Fibroblast of lung (primary cell): ENCODE data around the gene HSPG2. TPM values are rescaled to one million over a fixed set of nuclear protein-coding genes. Genes with fewer than 3 reads are reported as not detected.

Experiments used
- DNase-seq, 2 donors: peaks; one replicate each; pipeline versions ENCODE4 v3.0.0 to v3.0.0-alpha.2; 2010; ENCODE audit warnings: low read depth in 2 of 2
- H2AFZ ChIP-seq: 2 replicates; pipeline ENCODE4 v1.5.1; 2012; ENCODE audit warnings: low read length, control low read depth, inconsistent platforms
- H3K27ac ChIP-seq: 2 replicates; pipeline ENCODE4 v1.5.1; 2011; ENCODE audit warnings: low read length, control low read depth; ENCODE audit not compliant: insufficient read depth
- H3K27me3 ChIP-seq: 2 replicates; pipeline ENCODE4 v1.5.1; 2011; ENCODE audit warnings: mild to moderate bottlenecking, low read length; ENCODE audit not compliant: control insufficient read depth, insufficient read depth
- H3K36me3 ChIP-seq: 2 replicates; pipeline ENCODE4 v1.5.1; 2011; ENCODE audit warnings: low read length; ENCODE audit not compliant: control insufficient read depth, insufficient read depth
- H3K4me1 ChIP-seq: 2 replicates; pipeline ENCODE4 v1.5.1; 2011; ENCODE audit warnings: low read length; ENCODE audit not compliant: control insufficient read depth, insufficient read depth; ENCODE audit errors: extremely low read depth
- H3K4me2 ChIP-seq: 2 replicates; pipeline ENCODE4 v1.5.1; 2011; ENCODE audit warnings: low read length, control low read depth; ENCODE audit not compliant: insufficient read depth; ENCODE audit errors: extremely low read depth
- H3K4me3 ChIP-seq, 4 experiments: fragments of 200-600 bp in 1 of 4; sonication (generic) in 1 of 4; replicated peaks in 1 of 4; 2 replicates each; pipeline ENCODE4 v1.5.1; 2011 to 2016; ENCODE audit warnings: low read length in 4 of 4, low read depth in 3 of 4, mild to moderate bottlenecking in 3 of 4, control low read depth in 2 of 4, inconsistent platforms in 1 of 4, mixed read lengths in 1 of 4; ENCODE audit not compliant: insufficient read depth in 1 of 4; ENCODE audit errors: control extremely low read depth in 1 of 4
- H3K79me2 ChIP-seq: 2 replicates; pipeline ENCODE4 v1.5.1; 2012; ENCODE audit warnings: mild to moderate bottlenecking, low read length, inconsistent platforms; ENCODE audit not compliant: control insufficient read depth, insufficient read depth
- H3K9ac ChIP-seq: 2 replicates; pipeline ENCODE4 v1.5.1; 2011; ENCODE audit warnings: mild to moderate bottlenecking, low read length, control low read depth; ENCODE audit not compliant: insufficient read depth
- H3K9me3 ChIP-seq: 2 replicates; pipeline ENCODE4 v1.5.1; 2012; ENCODE audit warnings: low read depth, low read length; ENCODE audit not compliant: control insufficient read depth, insufficient read depth
- H4K20me1 ChIP-seq: 2 replicates; pipeline ENCODE4 v1.5.1; 2011; ENCODE audit warnings: low read length; ENCODE audit not compliant: control insufficient read depth, insufficient read depth; ENCODE audit errors: extremely low read depth
- EZH2 ChIP-seq: IDR thresholded peaks from 2 replicates; pipeline ENCODE4 v1.5.1; 2012; ENCODE audit warnings: low read length, control low read depth, mild to moderate bottlenecking; ENCODE audit errors: missing control alignments
- polyA plus RNA-seq, 2 donors: library from polyadenylated mRNA; depleted of rRNA in 1 of 2; stranded (reverse) in 1 of 2; unstranded in 1 of 2; fragments of >200 nt; gene quantifications; 2 replicates each; pipeline ENCODE4 v1.2.1, GENCODE V29; 2011 to 2012; ENCODE audit warnings: missing spikeins in 1 of 2
- total RNA-seq: library from RNA; depleted of rRNA; stranded (reverse); fragments of >200 nt; gene quantifications from 2 replicates; pipeline ENCODE4 v1.2.1, GENCODE V29; 2014
- TF ChIP-seq, protein P1 (sequence below), 2 donors: IDR thresholded peaks in 1 of 2; conservative IDR thresholded peaks in 1 of 2; 1 replicate in 1 of 2; 2 replicates in 1 of 2; pipeline ENCODE4 v1.5.1; 2011 to 2012; ENCODE audit warnings: low read length in 2 of 2, control low read depth in 1 of 2, inconsistent platforms in 1 of 2, low read depth in 1 of 2, mild to moderate bottlenecking in 1 of 2

The HSPG2 gene
- total and polyA plus RNA-seq, 2 donors (not counting 1 experiment from before 2014, with no cell fraction given) = 40.7 to 88.4 TPM

DNA sequence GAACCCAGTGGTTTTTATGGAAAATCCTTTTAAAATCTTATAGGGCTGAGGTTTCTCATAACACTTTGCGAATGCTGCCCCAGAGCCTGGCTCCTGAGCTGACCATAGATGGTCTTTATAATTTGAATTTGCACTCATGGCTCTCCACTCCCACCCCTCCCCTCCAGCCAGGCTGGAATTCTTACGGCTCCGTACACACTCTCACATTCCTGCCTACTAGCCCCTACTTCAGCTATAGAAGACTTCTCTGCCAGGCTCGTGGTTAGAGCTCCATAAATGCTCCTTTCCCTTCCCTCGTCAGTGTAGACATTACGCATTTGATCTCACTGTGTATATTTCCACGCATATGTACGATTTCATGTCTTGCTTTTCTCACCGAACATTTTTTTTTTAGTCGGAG lies 5.4 kb upstream of the HSPG2 start:
- Histone ChIP-seq H3K4me1 (peaks cover 18% of the 10 kb centered on the region), H4K20me1 (no peaks in the 10 kb centered on the region), H2AFZ (no peak overlapping the region), H3K79me2 (no peaks in the 10 kb centered on the region), H3K9ac (no peak overlapping the region), H3K27ac (no peak overlapping the region), H3K4me3 (no peak overlapping the region), H3K4me2 (no peak overlapping the region), H3K9me3 (no peaks in the 10 kb centered on the region), H3K27me3 (no peaks in the 10 kb centered on the region), H3K36me3 (no peaks in the 10 kb centered on the region)
- TF ChIP-seq, protein P1, sequence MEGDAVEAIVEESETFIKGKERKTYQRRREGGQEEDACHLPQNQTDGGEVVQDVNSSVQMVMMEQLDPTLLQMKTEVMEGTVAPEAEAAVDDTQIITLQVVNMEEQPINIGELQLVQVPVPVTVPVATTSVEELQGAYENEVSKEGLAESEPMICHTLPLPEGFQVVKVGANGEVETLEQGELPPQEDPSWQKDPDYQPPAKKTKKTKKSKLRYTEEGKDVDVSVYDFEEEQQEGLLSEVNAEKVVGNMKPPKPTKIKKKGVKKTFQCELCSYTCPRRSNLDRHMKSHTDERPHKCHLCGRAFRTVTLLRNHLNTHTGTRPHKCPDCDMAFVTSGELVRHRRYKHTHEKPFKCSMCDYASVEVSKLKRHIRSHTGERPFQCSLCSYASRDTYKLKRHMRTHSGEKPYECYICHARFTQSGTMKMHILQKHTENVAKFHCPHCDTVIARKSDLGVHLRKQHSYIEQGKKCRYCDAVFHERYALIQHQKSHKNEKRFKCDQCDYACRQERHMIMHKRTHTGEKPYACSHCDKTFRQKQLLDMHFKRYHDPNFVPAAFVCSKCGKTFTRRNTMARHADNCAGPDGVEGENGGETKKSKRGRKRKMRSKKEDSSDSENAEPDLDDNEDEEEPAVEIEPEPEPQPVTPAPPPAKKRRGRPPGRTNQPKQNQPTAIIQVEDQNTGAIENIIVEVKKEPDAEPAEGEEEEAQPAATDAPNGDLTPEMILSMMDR (conservative IDR thresholded peaks at IDR 0.05 in 1 of 2, IDR thresholded peaks at IDR 0.05 in 1 of 2; ENCODE audit: low read depth in 1 of 2, low read length in 2 of 2) = no peak
- TF ChIP-seq EZH2 = no peak
- no peak for DNase-seq

DNA sequence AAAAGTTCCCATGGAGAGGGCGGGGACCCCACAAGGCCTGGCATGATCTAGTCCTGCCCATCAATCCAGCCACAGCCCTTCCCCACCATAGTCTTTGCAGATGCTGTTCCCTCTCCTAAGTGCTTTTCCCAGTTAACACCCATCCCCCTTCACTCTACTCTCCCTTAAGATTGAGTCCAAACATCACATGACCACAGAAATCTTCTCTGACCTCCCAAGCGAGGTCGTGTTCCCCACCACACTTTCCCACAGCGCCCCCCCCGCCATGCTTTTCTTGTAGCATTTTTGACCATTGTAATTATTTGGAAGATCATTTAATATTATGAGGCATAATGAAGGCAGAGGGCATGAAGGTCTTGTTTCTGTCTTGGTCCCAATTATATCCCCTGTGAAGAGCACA lies 4.3 kb upstream of the HSPG2 start:
- Histone ChIP-seq H3K4me2 (no peak overlapping the region), H3K9ac (no peak overlapping the region), H2AFZ (no peak overlapping the region), H3K27ac (no peak overlapping the region), H3K36me3 (no peaks in the 10 kb centered on the region), H3K4me1 (peaks cover 18% of the 10 kb centered on the region), H3K4me3 (no peak overlapping the region), H4K20me1 (no peaks in the 10 kb centered on the region), H3K9me3 (no peaks in the 10 kb centered on the region), H3K27me3 (no peaks in the 10 kb centered on the region), H3K79me2 (peaks cover 4% of the 10 kb centered on the region)
- TF ChIP-seq, protein P1 (conservative IDR thresholded peaks at IDR 0.05 in 1 of 2, IDR thresholded peaks at IDR 0.05 in 1 of 2; ENCODE audit: low read depth in 1 of 2, low read length in 2 of 2) = no peak
- no peak for TF ChIP-seq EZH2
- DNase-seq = no peak

DNA sequence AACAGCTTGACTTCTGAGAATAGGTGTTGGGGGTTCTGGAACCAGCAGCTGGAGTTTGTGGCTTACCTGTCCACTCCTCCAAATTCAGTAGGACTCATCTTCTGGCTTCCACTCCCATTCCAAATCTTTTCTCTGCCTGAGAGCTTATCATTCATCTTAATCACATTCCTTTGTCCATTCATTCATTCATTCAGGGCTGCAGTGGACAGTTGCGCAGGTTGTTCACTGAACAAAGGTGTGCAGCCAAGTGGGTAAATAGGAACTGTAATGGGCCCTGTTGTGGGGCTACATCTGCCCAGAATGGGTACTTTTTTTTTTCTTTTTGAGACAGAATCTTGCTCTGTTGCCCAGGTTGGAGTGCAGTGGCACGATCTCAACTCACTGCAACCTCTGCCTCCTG lies 3.4 kb upstream of the HSPG2 start:
- Histone ChIP-seq H3K9ac (no peak overlapping the region), H3K4me1 (peaks cover 18% of the 10 kb centered on the region), H2AFZ (no peak overlapping the region), H3K4me3 (no peak overlapping the region), H3K9me3 (no peaks in the 10 kb centered on the region), H3K79me2 (peaks cover 13% of the 10 kb centered on the region), H3K27ac (no peak overlapping the region), H3K36me3 (no peaks in the 10 kb centered on the region), H3K4me2 (no peak overlapping the region), H3K27me3 (no peaks in the 10 kb centered on the region), H4K20me1 (no peaks in the 10 kb centered on the region)
- no peak for TF ChIP-seq EZH2
- TF ChIP-seq, protein P1 (conservative IDR thresholded peaks at IDR 0.05 in 1 of 2, IDR thresholded peaks at IDR 0.05 in 1 of 2; ENCODE audit: low read depth in 1 of 2, low read length in 2 of 2) = no peak
- no peak for DNase-seq
